Peyer's patch (tissue), 4 donors: ENCODE measurements around the gene TEX19.

Source experiments
- POLR2A ChIP-seq, 2 donors: fragments of 450-650 bp; IDR thresholded peaks; one replicate each; pipeline ENCODE4 v1.5.1; 2017; ENCODE audit warnings: antibody characterized with exemption in 2 of 2, mild to moderate bottlenecking in 2 of 2, moderate library complexity in 2 of 2
- TF ChIP-seq, protein P1 (sequence below), 6 experiments: fragments of 450-650 bp in 4 of 6; fragments of 200-600 bp in 2 of 6; sonication (generic) in 1 of 6; IDR thresholded peaks; one replicate each; pipeline ENCODE4 v1.5.1; 2017 to 2019; ENCODE audit warnings: antibody characterized with exemption in 6 of 6, mild to moderate bottlenecking in 3 of 6, moderate library complexity in 1 of 6

DNA sequence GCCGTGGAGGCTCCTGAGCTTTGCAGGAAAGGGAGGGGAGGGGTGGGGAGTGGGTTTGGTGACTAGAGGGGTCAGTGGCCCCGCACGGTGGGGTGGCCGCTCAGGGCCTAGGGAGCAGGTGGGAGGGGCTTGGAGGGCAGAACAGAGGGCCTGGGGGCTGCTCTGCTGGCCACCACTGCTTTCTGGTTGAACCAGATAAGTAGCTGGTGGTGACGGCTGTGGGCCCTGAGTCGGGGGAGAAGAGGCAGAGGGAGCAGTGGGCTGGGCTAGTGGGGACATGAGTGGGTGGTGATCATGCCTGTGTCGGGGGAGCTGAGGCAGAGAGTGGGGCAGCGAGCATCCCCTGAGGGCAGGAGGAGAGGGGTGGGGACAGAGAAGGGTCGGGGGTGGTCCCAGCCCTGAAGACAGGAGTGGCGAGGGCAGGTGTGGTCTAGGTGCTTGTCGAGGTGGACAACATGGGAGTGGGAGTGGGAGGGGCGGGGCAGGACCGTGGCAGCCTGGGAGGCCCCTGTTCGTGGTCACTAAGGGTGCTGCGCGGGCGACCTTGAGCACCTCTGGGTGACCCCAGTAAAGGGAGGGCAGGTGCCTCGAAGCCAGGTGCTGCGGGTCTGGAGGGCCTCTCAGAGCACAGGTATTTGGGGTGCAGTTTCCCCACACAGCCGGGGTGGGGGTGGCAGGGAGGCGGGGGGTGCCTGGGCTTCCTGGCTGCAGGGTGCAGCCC is 35.4 kb upstream of the TEX19 start:
- TF ChIP-seq, protein P1, sequence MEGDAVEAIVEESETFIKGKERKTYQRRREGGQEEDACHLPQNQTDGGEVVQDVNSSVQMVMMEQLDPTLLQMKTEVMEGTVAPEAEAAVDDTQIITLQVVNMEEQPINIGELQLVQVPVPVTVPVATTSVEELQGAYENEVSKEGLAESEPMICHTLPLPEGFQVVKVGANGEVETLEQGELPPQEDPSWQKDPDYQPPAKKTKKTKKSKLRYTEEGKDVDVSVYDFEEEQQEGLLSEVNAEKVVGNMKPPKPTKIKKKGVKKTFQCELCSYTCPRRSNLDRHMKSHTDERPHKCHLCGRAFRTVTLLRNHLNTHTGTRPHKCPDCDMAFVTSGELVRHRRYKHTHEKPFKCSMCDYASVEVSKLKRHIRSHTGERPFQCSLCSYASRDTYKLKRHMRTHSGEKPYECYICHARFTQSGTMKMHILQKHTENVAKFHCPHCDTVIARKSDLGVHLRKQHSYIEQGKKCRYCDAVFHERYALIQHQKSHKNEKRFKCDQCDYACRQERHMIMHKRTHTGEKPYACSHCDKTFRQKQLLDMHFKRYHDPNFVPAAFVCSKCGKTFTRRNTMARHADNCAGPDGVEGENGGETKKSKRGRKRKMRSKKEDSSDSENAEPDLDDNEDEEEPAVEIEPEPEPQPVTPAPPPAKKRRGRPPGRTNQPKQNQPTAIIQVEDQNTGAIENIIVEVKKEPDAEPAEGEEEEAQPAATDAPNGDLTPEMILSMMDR (IDR thresholded peaks at IDR 0.05) = no peak
- TF ChIP-seq POLR2A (IDR thresholded peaks at IDR 0.05) = no peak
